ENCODE data around the gene GLP1R. TPM values are rescaled to one million over a fixed set of nuclear protein-coding genes. Genes with fewer than 3 reads are reported as not detected.

Gene GLP1R
- total RNA-seq, 1 donor from 2014 or later, result 0.18 TPM

DNA sequence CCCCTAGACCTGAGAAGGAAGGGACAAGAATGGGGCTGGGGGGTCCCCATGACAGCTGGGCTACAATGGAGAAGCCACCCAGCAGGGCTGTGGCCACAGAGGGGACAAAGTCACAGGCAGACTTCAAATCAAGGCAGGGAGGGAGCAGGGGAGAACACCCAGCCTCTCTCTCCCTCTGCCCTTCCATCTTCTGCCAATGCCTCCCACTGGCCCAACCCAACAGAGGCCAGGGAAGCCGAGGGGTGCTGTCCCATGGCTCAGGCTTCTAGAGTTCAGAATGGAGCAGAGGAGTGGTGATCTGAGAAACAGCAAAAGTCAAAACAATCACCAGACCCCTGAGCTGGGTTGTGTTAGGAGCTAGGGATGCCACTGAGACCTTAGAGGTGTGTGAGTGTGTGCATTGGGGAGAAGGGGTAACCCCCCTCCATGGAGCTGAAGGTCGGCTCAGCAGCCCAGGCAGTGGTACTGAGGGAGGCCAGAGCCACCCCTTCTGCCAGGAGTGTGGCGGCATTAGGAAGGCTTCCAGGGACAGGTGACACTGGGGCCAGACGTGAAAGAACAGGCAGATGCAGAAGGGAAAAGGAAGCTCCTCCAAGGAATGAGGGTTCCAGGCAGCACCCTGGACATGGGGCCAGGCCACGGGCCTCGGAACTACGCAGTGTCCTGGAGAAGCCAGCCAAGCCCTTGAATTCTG is 12.0 kb downstream of the GLP1R start:
- intact Hi-C loops (cut with micrococcal nuclease), result no loop called here
- H3K36me3 Mint-ChIP-seq (ENCODE audit: low read depth), result no peaks in the 10 kb centered on the region
- no peak overlapping the region for H3K27ac Mint-ChIP-seq
- no peak for DNase-seq (ENCODE audit: low spot score)
- peaks cover 18% of the 10 kb centered on the region for H3K27me3 Mint-ChIP-seq (ENCODE audit: insufficient read depth)
- no peaks in the 10 kb centered on the region for H3K9me3 Mint-ChIP-seq
- no peak overlapping the region for H3K4me3 Mint-ChIP-seq
- no peaks in the 10 kb centered on the region for H3K4me1 Mint-ChIP-seq (ENCODE audit: low read depth)

DNA sequence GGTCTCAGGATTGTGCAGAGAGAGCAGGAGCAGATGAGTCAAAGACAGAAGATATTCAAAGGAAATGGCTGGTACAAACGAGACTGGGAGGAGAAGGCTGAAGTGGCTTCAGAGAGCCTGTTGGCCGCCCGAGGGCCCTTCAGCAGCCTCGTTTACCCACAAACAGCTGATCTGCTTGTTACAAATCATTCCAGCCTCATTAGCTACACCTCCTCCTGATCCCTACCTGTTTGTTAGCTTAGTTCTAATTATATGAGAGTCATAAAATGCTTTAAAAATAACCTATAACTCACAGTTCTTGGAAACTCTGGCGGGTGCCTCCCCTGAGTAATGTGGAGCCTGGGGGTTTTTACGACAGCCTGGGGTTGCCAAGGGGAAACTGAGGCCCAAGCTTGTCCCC is 12.6 kb downstream of the GLP1R start:
- Mint-ChIP-seq H3K4me3 (no peak overlapping the region), H3K9me3 (no peaks in the 10 kb centered on the region), H3K27ac (no peak overlapping the region), H3K4me1 (ENCODE audit: low read depth) (no peaks in the 10 kb centered on the region), H3K27me3 (ENCODE audit: insufficient read depth) (peaks cover 18% of the 10 kb centered on the region), H3K36me3 (ENCODE audit: low read depth) (no peaks in the 10 kb centered on the region)
- no peak for DNase-seq (ENCODE audit: low spot score)
- intact Hi-C loops (cut with micrococcal nuclease), result no loop called here

DNA sequence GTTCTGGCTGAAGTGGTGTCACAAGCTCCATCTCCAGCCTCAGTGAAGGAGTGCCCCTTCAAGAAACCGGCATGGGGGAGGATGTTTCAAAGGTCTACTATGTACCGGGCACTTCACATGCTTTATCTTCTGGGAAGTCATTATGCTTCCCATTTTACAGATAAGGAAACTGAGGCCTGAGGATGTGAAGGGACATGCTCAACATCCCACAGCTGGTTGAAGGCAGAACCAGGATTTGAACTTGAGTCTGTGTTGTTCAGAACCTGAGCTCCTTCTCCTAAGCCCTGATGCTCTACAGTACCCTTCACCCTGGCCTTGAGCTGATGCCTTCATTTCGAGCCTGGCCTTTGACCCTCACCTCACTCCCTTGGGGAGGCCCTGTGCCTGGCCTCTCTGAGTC is 13.0 kb downstream of the GLP1R start:
- H3K9me3 Mint-ChIP-seq, result no peaks in the 10 kb centered on the region
- H3K27me3 Mint-ChIP-seq (ENCODE audit: insufficient read depth), result peaks cover 19% of the 10 kb centered on the region
- H3K4me3 Mint-ChIP-seq, result no peak overlapping the region
- H3K36me3 Mint-ChIP-seq (ENCODE audit: low read depth), result no peaks in the 10 kb centered on the region
- intact Hi-C loops (cut with micrococcal nuclease), result no loop called here
- no peak for DNase-seq (ENCODE audit: low spot score)
- no peaks in the 10 kb centered on the region for H3K4me1 Mint-ChIP-seq (ENCODE audit: low read depth)
- H3K27ac Mint-ChIP-seq, result no peak overlapping the region

DNA sequence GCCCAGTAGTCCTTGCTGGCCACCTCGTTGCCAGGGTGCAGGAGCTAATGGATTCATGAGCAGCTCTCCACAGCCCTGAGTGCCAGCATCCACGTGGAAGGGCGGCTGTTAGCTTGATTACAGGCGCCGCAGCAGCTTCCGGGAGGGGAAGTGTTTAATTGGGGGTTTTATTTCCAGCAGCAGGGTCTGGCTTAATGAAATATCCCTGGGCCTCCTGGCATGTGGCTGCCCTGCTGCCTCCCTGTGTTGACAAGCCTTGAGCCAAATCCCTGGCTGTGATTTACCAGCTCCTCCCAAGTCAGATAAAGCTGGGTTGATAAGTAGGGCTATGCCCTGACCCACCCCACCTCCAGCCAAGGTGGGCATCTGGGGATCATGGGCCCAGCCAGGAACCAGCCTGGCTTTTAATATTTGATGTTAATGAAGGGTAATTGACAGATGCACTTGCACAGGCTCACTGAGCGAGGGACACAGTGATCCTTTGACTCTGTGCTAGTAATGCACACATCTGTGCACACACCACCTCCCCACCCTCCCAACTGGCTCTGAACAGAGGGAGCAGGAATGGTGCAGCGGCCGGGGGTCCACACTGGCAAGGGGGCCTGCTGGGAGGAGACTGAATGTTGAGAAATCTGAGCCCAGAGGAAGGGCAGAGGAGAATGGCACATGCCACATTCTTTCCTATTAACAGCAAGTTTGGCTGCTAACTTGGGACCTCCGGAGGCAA is 13.6 kb downstream of the GLP1R start:
- H3K4me1 Mint-ChIP-seq (ENCODE audit: low read depth), result no peaks in the 10 kb centered on the region
- no peaks in the 10 kb centered on the region for H3K36me3 Mint-ChIP-seq (ENCODE audit: low read depth)
- H3K27me3 Mint-ChIP-seq (ENCODE audit: insufficient read depth), result peaks cover 24% of the 10 kb centered on the region
- no peak for DNase-seq (ENCODE audit: low spot score)
- H3K9me3 Mint-ChIP-seq, result no peaks in the 10 kb centered on the region
- no peak overlapping the region for H3K27ac Mint-ChIP-seq
- intact Hi-C loops (cut with micrococcal nuclease), result no loop called here
- H3K4me3 Mint-ChIP-seq, result no peak overlapping the region

DNA sequence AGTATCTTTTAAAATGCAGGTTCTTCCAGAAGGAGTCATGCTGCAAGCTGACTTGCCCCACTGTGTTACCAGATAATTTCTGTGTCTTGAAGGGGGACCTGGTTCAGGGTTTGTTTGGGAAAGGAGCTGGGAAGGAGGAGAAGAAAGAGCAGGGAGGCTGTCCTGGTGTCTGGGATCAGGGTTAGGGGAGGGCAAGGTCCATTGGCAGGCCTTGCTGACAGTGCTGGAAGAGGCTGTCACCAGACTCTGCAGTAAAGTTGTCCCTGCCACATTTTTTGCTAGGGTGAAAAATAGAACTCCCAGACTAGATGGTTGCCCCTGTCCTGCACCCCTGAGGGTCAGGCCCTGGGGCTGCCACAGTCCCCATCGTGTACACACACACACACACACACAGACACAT is 14.9 kb downstream of the GLP1R start:
- Mint-ChIP-seq H3K4me3 (no peak overlapping the region), H3K36me3 (ENCODE audit: low read depth) (no peaks in the 10 kb centered on the region), H3K9me3 (no peaks in the 10 kb centered on the region), H3K27ac (no peak overlapping the region), H3K4me1 (ENCODE audit: low read depth) (no peaks in the 10 kb centered on the region), H3K27me3 (ENCODE audit: insufficient read depth) (peaks cover 24% of the 10 kb centered on the region)
- no peak for DNase-seq (ENCODE audit: low spot score)
- intact Hi-C loops (cut with micrococcal nuclease), result no loop called here

DNA sequence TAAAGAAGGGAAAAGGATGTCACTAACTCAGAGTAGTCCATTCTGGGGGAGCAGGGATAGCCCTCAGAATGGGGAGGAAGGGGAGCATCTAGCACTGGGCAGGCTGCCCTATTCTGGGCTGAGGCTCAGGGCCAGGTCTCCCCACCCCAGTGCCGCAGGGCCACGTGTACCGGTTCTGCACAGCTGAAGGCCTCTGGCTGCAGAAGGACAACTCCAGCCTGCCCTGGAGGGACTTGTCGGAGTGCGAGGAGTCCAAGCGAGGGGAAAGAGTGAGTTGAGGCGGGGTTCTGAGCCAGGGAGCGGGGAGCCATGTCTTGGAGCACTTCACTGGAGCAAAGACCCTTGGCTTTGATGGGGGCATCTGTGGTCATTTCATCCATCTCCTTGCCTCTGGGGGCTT is 17.0 kb downstream of the GLP1R start:
- Mint-ChIP-seq H3K27me3 (ENCODE audit: insufficient read depth) (peaks cover 30% of the 10 kb centered on the region), H3K9me3 (no peaks in the 10 kb centered on the region), H3K27ac (no peak overlapping the region), H3K36me3 (ENCODE audit: low read depth) (no peaks in the 10 kb centered on the region), H3K4me3 (no peak overlapping the region), H3K4me1 (ENCODE audit: low read depth) (no peaks in the 10 kb centered on the region)
- intact Hi-C loops (cut with micrococcal nuclease), result no loop called here
- no peak for DNase-seq (ENCODE audit: low spot score)

DNA sequence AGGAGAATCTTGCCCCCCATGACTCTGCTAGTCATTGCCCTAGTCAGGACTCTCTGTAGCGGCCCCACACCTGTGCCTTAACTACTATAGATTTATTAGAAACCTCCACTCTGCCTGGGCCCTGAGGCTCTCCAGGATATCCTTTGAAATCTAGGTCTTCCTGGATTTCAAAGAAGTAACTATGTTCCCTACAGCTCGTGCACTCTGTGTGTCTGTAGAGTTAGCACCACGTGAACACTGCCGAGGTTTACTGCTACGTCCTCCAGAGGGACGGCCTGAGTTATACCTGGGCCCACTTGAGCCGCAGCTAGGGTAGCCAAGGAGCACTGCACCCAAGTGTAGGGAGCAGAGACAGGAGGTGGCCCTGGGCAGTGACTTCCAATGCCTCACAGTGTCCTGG is 19.8 kb downstream of the GLP1R start:
- Mint-ChIP-seq H3K36me3 (ENCODE audit: low read depth) (no peaks in the 10 kb centered on the region), H3K27ac (no peak overlapping the region), H3K9me3 (no peaks in the 10 kb centered on the region), H3K27me3 (ENCODE audit: insufficient read depth) (peaks cover 20% of the 10 kb centered on the region), H3K4me1 (ENCODE audit: low read depth) (no peaks in the 10 kb centered on the region), H3K4me3 (no peak overlapping the region)
- DNase-seq (ENCODE audit: low spot score), result no peak
- intact Hi-C loops (cut with micrococcal nuclease), result no loop called here

DNA sequence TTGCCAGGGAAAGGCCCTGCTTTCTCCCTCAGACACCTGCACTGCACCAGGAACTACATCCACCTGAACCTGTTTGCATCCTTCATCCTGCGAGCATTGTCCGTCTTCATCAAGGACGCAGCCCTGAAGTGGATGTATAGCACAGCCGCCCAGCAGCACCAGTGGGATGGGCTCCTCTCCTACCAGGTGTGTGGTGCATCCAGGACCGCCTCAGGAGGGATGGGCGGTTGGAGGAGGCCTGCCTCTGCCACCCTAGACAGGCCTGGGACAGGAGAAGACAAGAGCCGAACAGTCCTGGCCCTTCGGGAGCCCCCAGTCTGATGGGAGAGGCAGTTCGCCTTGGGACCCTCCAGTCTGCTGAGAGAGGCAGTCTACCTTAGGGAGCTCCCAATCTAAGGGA is 24.2 kb downstream of the GLP1R start:
- no peaks in the 10 kb centered on the region for H3K4me1 Mint-ChIP-seq (ENCODE audit: low read depth)
- intact Hi-C loops (cut with micrococcal nuclease), result no loop called here
- no peaks in the 10 kb centered on the region for H3K36me3 Mint-ChIP-seq (ENCODE audit: low read depth)
- no peak for DNase-seq (ENCODE audit: low spot score)
- no peak overlapping the region for H3K4me3 Mint-ChIP-seq
- no peak overlapping the region for H3K27ac Mint-ChIP-seq
- peaks cover 18% of the 10 kb centered on the region for H3K27me3 Mint-ChIP-seq (ENCODE audit: insufficient read depth)
- H3K9me3 Mint-ChIP-seq, result no peaks in the 10 kb centered on the region

DNA sequence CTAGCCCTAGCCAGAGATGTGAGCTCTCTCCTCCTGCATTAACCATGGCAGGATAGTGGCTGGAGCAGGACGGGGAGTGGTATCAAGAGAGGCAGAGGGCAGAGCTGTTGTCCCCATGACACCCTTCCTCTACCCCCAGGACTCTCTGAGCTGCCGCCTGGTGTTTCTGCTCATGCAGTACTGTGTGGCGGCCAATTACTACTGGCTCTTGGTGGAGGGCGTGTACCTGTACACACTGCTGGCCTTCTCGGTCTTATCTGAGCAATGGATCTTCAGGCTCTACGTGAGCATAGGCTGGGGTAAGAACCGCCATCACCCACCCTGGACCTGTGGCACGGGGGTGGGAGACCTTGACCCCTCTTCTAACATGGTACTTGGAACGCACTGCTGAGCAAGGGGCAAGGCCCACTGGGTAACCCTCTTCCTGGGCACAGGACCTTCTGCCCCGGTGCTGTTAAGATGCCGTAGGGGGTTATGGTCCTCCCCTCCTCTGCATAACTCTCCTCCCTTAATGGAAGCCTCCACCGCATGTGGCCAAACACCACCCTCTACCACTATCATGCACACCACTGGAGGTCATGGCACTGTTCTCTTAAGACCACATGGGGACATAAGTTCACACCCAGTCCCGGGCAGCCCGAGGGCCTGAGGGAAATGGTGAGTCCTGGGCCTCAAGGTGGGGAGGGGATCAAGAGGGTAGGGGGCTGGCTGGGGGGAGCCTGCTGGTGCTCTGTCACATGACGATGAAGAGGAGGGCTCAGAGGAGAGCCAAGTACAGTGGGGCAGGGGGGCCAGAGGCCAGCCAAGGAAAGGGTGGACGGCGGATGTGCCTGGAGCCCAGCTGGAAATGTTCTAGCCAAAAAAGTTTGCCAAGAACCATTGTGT is 25.1 kb downstream of the GLP1R start:
- H3K27ac Mint-ChIP-seq, result no peak overlapping the region
- intact Hi-C loops (cut with micrococcal nuclease), result no loop called here
- no peaks in the 10 kb centered on the region for H3K36me3 Mint-ChIP-seq (ENCODE audit: low read depth)
- no peaks in the 10 kb centered on the region for H3K9me3 Mint-ChIP-seq
- H3K27me3 Mint-ChIP-seq (ENCODE audit: insufficient read depth), result peaks cover 18% of the 10 kb centered on the region
- H3K4me3 Mint-ChIP-seq, result no peak overlapping the region
- H3K4me1 Mint-ChIP-seq (ENCODE audit: low read depth), result no peaks in the 10 kb centered on the region
- no peak for DNase-seq (ENCODE audit: low spot score)

DNA sequence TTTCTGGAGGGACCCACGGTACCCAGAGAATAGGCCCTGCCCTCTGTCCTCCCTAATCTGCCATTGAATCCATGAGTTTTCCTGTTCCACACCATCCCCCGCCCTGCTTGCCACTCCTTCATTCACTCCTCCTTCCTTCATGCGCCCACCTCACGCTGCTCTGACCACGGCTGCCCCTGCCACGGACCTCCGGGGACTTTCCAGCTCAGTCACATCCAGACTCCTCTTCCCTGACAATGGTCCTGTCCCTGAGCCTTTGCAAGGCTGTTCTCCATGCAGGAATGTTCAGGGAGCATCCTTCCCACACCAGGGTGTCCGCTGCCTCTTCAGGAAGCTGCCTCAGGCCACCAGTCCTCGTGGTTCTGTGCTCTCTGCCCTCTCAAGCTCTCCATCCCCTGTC is 25.9 kb downstream of the GLP1R start:
- H3K9me3 Mint-ChIP-seq, result no peaks in the 10 kb centered on the region
- intact Hi-C loops (cut with micrococcal nuclease), result no loop called here
- no peak for DNase-seq (ENCODE audit: low spot score)

DNA sequence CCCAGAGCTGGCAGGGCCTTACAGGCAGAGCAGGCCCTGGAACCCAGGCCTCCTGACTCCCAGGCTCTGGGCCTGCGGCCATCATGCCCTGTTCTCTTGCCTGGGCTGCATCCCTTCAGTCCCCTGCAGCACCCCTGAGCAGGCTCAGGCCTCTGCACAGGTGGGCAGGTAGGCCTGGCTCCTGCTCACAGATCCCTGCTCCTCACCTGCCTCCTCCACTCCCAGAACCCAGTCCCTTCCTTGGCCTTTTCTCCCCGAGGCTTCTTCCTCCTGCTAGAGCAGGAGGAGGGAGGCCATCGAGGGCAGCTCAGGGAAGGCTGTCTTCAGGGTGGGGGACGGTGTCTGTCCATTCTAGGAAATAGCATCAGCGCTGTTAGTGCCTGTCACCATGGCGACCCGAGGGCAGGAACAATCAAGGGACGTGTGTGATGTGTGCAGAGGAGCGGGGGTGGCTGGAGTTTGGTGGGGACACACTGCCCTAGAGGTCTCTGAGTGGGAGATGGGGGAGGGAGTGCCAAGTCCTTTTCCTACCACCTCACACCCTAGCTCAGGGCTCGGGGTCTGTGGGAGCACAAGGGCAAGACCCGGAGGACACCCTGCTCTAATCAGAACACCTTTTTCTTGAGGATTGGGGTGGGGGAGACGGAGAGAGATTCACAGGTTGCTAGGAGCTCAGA is 26.6 kb downstream of the GLP1R start:
- intact Hi-C loops (cut with micrococcal nuclease), result no loop called here
- Mint-ChIP-seq H3K9me3 (no peaks in the 10 kb centered on the region), H3K27ac (no peak overlapping the region), H3K4me3 (no peak overlapping the region), H3K36me3 (ENCODE audit: low read depth) (no peaks in the 10 kb centered on the region), H3K4me1 (ENCODE audit: low read depth) (no peaks in the 10 kb centered on the region), H3K27me3 (ENCODE audit: insufficient read depth) (peaks cover 10% of the 10 kb centered on the region)
- DNase-seq (ENCODE audit: low spot score), result no peak

More for the DNA sequence above, 25.9 kb downstream of the GLP1R start:
- Mint-ChIP-seq H3K27ac (no peak overlapping the region), H3K27me3 (ENCODE audit: insufficient read depth) (peaks cover 16% of the 10 kb centered on the region), H3K36me3 (ENCODE audit: low read depth) (no peaks in the 10 kb centered on the region), H3K4me3 (no peak overlapping the region), H3K4me1 (ENCODE audit: low read depth) (no peaks in the 10 kb centered on the region)

DNA sequence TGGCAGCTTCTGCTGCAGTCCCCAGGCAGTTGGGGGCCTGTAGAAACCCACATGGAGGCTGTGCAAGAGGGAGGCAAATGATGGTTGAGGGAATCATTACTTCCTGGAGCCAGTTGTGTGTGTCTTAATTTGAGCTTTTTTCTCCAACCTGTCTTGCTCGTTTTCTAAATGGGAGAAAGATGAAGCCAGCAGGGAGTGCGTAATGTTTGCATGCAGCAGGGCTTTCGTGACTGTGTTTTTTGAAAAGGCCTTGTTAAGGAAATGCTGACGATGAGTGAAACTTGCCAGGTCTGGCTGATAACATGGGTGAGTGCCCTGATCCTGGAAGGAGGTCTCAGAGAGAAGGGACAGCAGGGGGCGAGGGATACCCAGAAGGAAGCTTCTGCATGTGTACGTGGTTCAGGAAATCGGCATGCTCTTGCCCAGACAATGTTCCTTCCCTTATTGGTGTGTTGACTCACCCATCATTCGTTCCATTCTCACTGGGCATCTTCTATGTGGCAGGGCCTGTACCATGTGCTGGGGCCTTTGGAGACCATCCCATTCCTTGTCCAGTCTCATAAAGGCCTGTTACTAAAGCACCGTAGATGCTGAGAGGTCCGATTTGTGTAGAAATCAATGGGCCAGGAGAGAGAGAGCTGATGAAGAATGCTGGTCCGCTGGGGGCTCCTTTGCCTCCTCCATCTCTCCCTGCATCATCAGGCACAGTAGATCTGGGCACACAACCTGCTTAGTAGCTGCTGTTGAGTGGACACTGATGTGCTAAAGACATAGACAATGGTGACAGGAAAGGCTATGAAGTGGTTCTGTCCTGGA is 27.4 kb downstream of the GLP1R start:
- Mint-ChIP-seq H3K27ac (no peak overlapping the region), H3K4me1 (ENCODE audit: low read depth) (no peaks in the 10 kb centered on the region), H3K36me3 (ENCODE audit: low read depth) (no peaks in the 10 kb centered on the region), H3K4me3 (no peak overlapping the region), H3K9me3 (no peaks in the 10 kb centered on the region), H3K27me3 (ENCODE audit: insufficient read depth) (peaks cover 9% of the 10 kb centered on the region)
- intact Hi-C loops (cut with micrococcal nuclease), result no loop called here
- DNase-seq (ENCODE audit: low spot score), result no peak

All from activated T-helper 1 cell treated with anti-CD3 and anti-CD28 coated beads, Interleukin-12 subunit alpha, Interleukin-12 subunit beta, Interleukin-2, Interleukin-4 antibody, amounts not matched to agents 30 ng/mL and 10 ng/mL and 1 ng/mL, durations not matched to agents 14 hours and 24 hours and 36 hours (primary cell).